ENCODE measurements around the gene NLK.

GRCh38 chr17:28170771-28171170, 128.3 kb downstream of the NLK start:
- TF ChIP-seq, protein P1, sequence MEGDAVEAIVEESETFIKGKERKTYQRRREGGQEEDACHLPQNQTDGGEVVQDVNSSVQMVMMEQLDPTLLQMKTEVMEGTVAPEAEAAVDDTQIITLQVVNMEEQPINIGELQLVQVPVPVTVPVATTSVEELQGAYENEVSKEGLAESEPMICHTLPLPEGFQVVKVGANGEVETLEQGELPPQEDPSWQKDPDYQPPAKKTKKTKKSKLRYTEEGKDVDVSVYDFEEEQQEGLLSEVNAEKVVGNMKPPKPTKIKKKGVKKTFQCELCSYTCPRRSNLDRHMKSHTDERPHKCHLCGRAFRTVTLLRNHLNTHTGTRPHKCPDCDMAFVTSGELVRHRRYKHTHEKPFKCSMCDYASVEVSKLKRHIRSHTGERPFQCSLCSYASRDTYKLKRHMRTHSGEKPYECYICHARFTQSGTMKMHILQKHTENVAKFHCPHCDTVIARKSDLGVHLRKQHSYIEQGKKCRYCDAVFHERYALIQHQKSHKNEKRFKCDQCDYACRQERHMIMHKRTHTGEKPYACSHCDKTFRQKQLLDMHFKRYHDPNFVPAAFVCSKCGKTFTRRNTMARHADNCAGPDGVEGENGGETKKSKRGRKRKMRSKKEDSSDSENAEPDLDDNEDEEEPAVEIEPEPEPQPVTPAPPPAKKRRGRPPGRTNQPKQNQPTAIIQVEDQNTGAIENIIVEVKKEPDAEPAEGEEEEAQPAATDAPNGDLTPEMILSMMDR (IDR thresholded peaks at IDR 0.05; ENCODE audit: insufficient read depth, low read length, poor library complexity, severe bottlenecking), result no peak
- TF ChIP-seq EZH2phosphoT487 (conservative IDR thresholded peaks at IDR 0.05; ENCODE audit: low read length), result no peak

Measured in SU-DHL-6 (cell line).